Breast epithelium (tissue), 4 donors: Measurements from ENCODE around the gene ZSCAN1. TPM values are rescaled to one million over a fixed set of nuclear protein-coding genes. Genes with fewer than 3 reads are reported as not detected.

ENCODE experiments used
- DNase-seq, 2 donors: peaks; one replicate each; pipeline ENCODE4 v3.0.0-alpha.2; 2019; ENCODE audit warnings: low spot score in 2 of 2
- H3K27ac ChIP-seq, 2 donors: fragments of 200-600 bp; sonication (generic) in 1 of 2; one replicate each; pipeline ENCODE4 v1.5.1; 2016 to 2019; ENCODE audit warnings: mild to moderate bottlenecking in 1 of 2
- H3K27me3 ChIP-seq, 2 donors: fragments of 200-600 bp; sonication (generic) in 1 of 2; one replicate each; pipeline versions ENCODE4 v1.5.1 to v1.6.0; 2017 to 2019; ENCODE audit warnings: control low read depth in 1 of 2, mild to moderate bottlenecking in 1 of 2
- H3K36me3 ChIP-seq: fragments of 200-600 bp; one replicate; pipeline ENCODE4 v1.5.1; 2019
- H3K4me1 ChIP-seq, 2 donors: fragments of 200-600 bp; sonication (generic); one replicate each; pipeline ENCODE4 v1.5.1; 2016 to 2019; ENCODE audit warnings: control low read depth in 1 of 2
- H3K4me3 ChIP-seq, 3 donors: fragments of 200-600 bp; sonication (generic); 1 replicate in 2 of 3; 2 replicates in 1 of 3; pipeline ENCODE4 v1.5.1; 2016 to 2019; ENCODE audit warnings: mild to moderate bottlenecking in 3 of 3, moderate library complexity in 2 of 3
- H3K9me3 ChIP-seq, 2 donors: fragments of 200-600 bp; sonication (generic) in 1 of 2; one replicate each; pipeline ENCODE4 v1.5.1; 2016 to 2019; ENCODE audit warnings: control low read depth in 1 of 2
- POLR2A ChIP-seq: fragments of 450-650 bp; IDR thresholded peaks from one replicate; pipeline ENCODE4 v1.6.1; 2016; ENCODE audit warnings: antibody characterized with exemption, mild to moderate bottlenecking, moderate library complexity
- POLR2AphosphoS5 ChIP-seq, 3 donors: sonication (generic); formaldehyde crosslinking; IDR thresholded peaks; one replicate each; pipeline ENCODE4 v1.6.1; 2017; ENCODE audit warnings: antibody characterized with exemption in 3 of 3
- intact Hi-C: fragments of 100-400 bp; cut with DNase I; formaldehyde crosslinking; loops from one replicate; pipeline ENCODE4 v1.15.1; 2023; ENCODE audit warnings: low total_unique reads
- total RNA-seq, 3 donors: library from RNA; depleted of rRNA; stranded (reverse); fragments of >200 nt; gene quantifications; one replicate each; pipeline ENCODE4 v1.1.0, GENCODE V29; 2016
- TF ChIP-seq, protein P1 (sequence below), 3 donors: fragments of 450-650 bp; IDR thresholded peaks; one replicate each; pipeline ENCODE4 v1.5.1; 2016 to 2017; ENCODE audit warnings: antibody characterized with exemption in 3 of 3, mild to moderate bottlenecking in 3 of 3, moderate library complexity in 3 of 3

The ZSCAN1 gene
- total RNA-seq, 3 donors from 2014 or later, result 1.3 TPM; not detected in 2

DNA sequence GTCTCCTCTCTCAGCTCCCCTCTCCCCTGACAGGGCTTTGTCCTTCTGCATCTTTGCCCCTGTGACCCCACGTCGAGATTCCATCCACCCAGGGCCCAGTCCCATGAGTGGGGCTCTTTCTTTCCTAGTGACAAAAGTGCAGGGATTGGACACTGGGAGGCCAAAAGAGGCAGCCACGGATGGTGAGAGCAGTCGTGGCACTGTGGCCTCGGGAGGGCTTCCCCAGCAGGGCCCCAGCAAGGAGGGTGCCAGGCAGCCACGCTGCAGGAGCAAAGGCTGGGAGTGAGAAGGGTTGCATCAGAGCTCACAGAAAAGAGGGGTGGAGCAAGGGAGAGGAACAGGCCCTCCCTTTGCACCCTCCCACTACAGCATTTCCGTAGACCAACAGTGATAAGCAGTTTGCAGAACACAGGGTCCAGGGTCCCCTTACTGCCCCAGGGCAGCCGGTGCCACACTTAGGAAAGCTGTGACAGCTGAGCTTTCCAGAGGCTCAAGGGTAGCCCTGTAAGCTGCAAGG is 4.9 kb downstream of the ZSCAN1 start:
- no peak for DNase-seq
- Histone ChIP-seq H3K27ac (no peak overlapping the region), H3K36me3 (no peaks in the 10 kb centered on the region), H3K9me3 (peaks cover 44 to 76% of the 10 kb centered on the region in 2 donors), H3K4me1 (no peaks in the 10 kb centered on the region), H3K27me3 (peaks cover 0 to 10% of the 10 kb centered on the region in 2 donors), H3K4me3 (no peak overlapping the region)
- TF ChIP-seq POLR2AphosphoS5 (IDR thresholded peaks at IDR 0.05) (no peak), POLR2A (no peak)
- TF ChIP-seq, protein P1, sequence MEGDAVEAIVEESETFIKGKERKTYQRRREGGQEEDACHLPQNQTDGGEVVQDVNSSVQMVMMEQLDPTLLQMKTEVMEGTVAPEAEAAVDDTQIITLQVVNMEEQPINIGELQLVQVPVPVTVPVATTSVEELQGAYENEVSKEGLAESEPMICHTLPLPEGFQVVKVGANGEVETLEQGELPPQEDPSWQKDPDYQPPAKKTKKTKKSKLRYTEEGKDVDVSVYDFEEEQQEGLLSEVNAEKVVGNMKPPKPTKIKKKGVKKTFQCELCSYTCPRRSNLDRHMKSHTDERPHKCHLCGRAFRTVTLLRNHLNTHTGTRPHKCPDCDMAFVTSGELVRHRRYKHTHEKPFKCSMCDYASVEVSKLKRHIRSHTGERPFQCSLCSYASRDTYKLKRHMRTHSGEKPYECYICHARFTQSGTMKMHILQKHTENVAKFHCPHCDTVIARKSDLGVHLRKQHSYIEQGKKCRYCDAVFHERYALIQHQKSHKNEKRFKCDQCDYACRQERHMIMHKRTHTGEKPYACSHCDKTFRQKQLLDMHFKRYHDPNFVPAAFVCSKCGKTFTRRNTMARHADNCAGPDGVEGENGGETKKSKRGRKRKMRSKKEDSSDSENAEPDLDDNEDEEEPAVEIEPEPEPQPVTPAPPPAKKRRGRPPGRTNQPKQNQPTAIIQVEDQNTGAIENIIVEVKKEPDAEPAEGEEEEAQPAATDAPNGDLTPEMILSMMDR (IDR thresholded peaks at IDR 0.05), result no peak
- intact Hi-C loops, result no loop called here

DNA sequence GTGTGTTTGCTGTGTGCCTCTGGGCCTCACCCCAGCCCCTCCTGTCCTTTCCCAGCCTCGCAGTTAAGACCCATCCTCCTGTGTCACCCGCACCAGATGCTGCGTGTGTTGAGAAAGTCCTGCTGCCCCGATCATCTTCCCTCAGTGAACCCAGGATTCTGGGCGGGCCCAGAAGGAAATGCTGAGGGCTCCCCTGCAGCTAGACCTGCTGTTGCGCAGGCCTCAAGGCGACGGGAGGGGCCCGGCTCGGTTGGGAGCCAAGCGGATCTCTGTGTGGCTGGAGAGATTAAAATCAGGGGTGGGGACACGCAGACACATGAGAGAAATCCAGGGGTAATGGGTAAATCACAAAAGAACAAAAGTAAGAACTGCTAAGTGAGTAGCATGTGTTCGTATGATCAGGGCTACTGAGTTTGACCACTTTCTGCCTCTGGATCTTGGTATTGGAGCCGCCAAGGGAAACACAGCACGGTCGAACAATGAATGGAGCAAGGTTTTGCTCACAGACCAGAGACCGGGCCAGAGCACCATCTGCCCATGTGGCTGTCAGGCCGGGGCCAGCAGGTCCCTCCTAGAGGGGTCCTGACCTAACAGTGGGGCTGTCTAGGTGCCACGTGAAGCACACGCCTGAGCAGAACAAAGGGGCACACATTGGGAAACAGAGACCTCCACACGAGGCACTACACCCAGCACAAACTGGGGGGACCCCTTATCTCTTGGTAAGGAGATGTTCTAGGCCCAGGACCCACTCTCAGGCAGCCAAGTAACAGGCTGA is 7.1 kb downstream of the ZSCAN1 start:
- intact Hi-C loops, result no loop called here
- no peak for DNase-seq
- H3K4me3 ChIP-seq, result no peak overlapping the region
- peaks cover 66 to 80% of the 10 kb centered on the region in 2 donors for H3K9me3 ChIP-seq
- peaks cover 0 to 6% of the 10 kb centered on the region in 2 donors for H3K27me3 ChIP-seq
- no peaks in the 10 kb centered on the region for H3K4me1 ChIP-seq
- no peak overlapping the region for H3K27ac ChIP-seq
- no peak for TF ChIP-seq POLR2AphosphoS5 (IDR thresholded peaks at IDR 0.05)
- no peak for TF ChIP-seq POLR2A
- TF ChIP-seq, protein P1 (IDR thresholded peaks at IDR 0.05), result no peak
- H3K36me3 ChIP-seq, result no peaks in the 10 kb centered on the region

DNA sequence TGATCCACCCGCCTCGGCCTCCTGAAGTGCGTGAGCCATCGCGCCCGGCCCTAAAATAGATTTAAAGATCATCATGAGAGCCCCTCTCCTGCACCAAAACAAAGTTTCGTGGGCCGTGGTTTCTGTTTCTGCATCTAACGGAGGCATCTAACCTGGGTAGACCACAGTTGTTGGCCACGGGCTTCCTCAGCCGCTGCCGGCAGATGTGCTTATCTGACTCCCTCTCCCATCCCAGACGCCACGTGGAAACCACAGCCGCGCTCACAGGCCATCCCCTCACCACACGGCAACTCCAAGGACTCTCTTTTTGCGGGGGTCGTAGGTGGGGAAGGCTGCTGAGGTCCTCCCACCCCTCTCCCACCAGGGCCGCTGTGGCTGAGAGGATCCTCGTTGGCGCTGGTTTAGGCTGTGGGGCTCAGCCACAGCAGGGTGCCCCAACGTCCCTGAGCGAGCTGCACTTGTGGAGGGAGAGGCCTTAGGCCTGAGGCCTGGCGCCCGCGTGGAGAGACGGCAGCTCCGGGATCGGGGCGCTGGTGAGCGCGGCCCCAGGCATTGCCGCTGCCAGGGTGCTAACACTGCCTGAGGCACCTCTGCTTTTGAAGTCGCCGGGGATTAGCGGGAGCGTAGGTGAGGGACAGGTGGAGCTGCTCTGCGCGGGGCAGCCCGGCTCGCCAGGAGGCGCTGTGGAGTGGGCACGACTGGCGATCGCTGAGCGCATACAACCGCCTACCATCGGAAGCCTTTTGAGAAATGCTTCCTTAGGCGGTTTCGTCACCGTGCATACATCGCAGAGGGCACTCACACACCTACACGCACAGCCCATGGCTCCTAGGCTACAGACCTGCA is 8.9 kb downstream of the ZSCAN1 start:
- Histone ChIP-seq H3K9me3 (peaks cover 84 to 90% of the 10 kb centered on the region in 2 donors), H3K27me3 (peaks cover 0 to 4% of the 10 kb centered on the region in 2 donors), H3K4me1 (no peaks in the 10 kb centered on the region), H3K27ac (no peak overlapping the region), H3K4me3 (no peak overlapping the region), H3K36me3 (no peaks in the 10 kb centered on the region)
- TF ChIP-seq POLR2AphosphoS5 (IDR thresholded peaks at IDR 0.05), result no peak
- TF ChIP-seq POLR2A, result no peak
- TF ChIP-seq, protein P1 (IDR thresholded peaks at IDR 0.05), result no peak
- intact Hi-C loops, result no loop called here
- DNase-seq, result no peak

DNA sequence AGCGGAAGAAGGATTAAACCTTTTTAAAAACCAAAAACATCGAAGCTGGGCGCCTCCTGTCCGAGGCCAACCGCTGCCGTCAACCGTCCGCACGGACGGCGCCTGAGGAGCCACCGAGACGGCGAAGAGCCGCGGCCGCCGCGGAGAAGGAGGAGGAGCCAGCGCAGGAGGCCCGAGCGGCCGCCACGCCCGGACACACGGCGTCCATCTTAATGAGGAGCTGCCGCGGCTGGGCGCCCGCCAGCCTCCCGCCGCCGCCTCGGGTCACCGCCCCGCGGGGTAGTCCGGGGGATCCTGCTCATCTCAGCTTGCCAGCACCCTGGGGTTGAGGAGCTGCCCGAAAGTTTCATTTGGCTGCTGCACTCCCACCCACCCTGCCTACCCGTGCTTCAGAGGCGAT is 10.6 kb downstream of the ZSCAN1 start:
- no peaks in the 10 kb centered on the region for H3K4me1 ChIP-seq
- peaks cover 86 to 92% of the 10 kb centered on the region in 2 donors for H3K9me3 ChIP-seq
- H3K27me3 ChIP-seq, result no peaks in the 10 kb centered on the region
- intact Hi-C loops, result no loop called here
- no peaks in the 10 kb centered on the region for H3K36me3 ChIP-seq
- no peak overlapping the region for H3K4me3 ChIP-seq
- DNase-seq, result no peak
- no peak overlapping the region for H3K27ac ChIP-seq
- TF ChIP-seq POLR2A, result no peak
- TF ChIP-seq, protein P1 (IDR thresholded peaks at IDR 0.05), result no peak
- TF ChIP-seq POLR2AphosphoS5 (IDR thresholded peaks at IDR 0.05), result no peak
